OCI-LY3 (cell line): ENCODE measurements around the gene SPATA31C2.

Experiments
- EZH2phosphoT487 ChIP-seq: fragments of 200-600 bp; shearing (Covaris generic); IDR thresholded peaks from 2 replicates; pipeline ENCODE4 v1.6.1; 2018; ENCODE audit warnings: antibody characterized with exemption, mixed run types, low read depth
- TF ChIP-seq, protein P1 (sequence below): fragments of 200-600, 300-600 bp; sonication (generic); IDR thresholded peaks from 2 replicates; pipeline ENCODE4 v1.5.1; 2014; ENCODE audit warnings: antibody characterized with exemption, low read length, low read depth

- TF ChIP-seq, protein P1, sequence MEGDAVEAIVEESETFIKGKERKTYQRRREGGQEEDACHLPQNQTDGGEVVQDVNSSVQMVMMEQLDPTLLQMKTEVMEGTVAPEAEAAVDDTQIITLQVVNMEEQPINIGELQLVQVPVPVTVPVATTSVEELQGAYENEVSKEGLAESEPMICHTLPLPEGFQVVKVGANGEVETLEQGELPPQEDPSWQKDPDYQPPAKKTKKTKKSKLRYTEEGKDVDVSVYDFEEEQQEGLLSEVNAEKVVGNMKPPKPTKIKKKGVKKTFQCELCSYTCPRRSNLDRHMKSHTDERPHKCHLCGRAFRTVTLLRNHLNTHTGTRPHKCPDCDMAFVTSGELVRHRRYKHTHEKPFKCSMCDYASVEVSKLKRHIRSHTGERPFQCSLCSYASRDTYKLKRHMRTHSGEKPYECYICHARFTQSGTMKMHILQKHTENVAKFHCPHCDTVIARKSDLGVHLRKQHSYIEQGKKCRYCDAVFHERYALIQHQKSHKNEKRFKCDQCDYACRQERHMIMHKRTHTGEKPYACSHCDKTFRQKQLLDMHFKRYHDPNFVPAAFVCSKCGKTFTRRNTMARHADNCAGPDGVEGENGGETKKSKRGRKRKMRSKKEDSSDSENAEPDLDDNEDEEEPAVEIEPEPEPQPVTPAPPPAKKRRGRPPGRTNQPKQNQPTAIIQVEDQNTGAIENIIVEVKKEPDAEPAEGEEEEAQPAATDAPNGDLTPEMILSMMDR: no peak
- no peak for TF ChIP-seq EZH2phosphoT487
Measured at GRCh38 chr9:88168564-88168963, 30.3 kb upstream of the SPATA31C2 start.
